Psoas muscle (tissue), 8 donors: ENCODE data around the gene SLC35G6. TPM values are rescaled to one million over a fixed set of nuclear protein-coding genes. Genes with fewer than 3 reads are reported as not detected.
A peak's percentile ranks its signal among the peaks of the same experiment; 100 is the strongest.

ENCODE experiments used
- ATAC-seq, 4 donors: fragments of 200-7000 bp; cut with Tn5 transposase; one replicate each; pipeline ENCODE4 v1.9.1; 2020; ENCODE audit warnings: moderate library complexity in 3 of 4, mild to moderate bottlenecking in 2 of 4
- DNase-seq, 2 donors: peaks; one replicate each; pipeline ENCODE4 v3.0.0-alpha.2; 2020
- H3K27ac ChIP-seq: fragments of 200-600 bp; one replicate; pipeline ENCODE4 v1.8.0; 2022
- H3K27me3 ChIP-seq, 3 donors: fragments of 200-600 bp in 1 of 3; one replicate each; pipeline versions ENCODE4 v1.6.1 to v1.8.0; 2013 to 2022; ENCODE audit warnings: low read length in 2 of 3, mild to moderate bottlenecking in 2 of 3, moderate library complexity in 1 of 3; ENCODE audit not compliant: insufficient read depth in 3 of 3
- H3K36me3 ChIP-seq, 2 donors: fragments of 200-600 bp in 1 of 2; one replicate each; pipeline versions ENCODE4 v1.6.1 to v1.8.0; 2013 to 2022; ENCODE audit warnings: low read depth in 1 of 2, mild to moderate bottlenecking in 1 of 2, moderate library complexity in 1 of 2; ENCODE audit not compliant: insufficient read depth in 1 of 2
- H3K4me1 ChIP-seq: fragments of 200-600 bp; one replicate; pipeline ENCODE4 v1.8.0; 2022
- H3K4me3 ChIP-seq: fragments of 200-600 bp; one replicate; pipeline ENCODE4 v1.8.0; 2022; ENCODE audit warnings: mild to moderate bottlenecking
- H3K9me3 ChIP-seq: fragments of 200-600 bp; one replicate; pipeline ENCODE4 v1.8.0; 2022
- WGBS, 3 donors: extraction: QIAGEN DNeasy Blood & Tissue Kit; methylation state at CpG; one replicate each; pipeline versions ENCODE4 v1.1.6 to v1.1.7; 2013; 5-methylcytosine and 5-hydroxymethylcytosine counted together
- intact Hi-C, 2 donors: fragments of 100-400 bp; cut with DNase I; formaldehyde crosslinking; loops; one replicate each; pipeline versions ENCODE4 v1.11.0 to v1.14.2; 2022
- polyA plus RNA-seq, 3 donors: library from polyadenylated mRNA; stranded (reverse); fragments of 200-250 nt; gene quantifications; one replicate each; pipeline ENCODE4 v1.2.3, GENCODE V29; 2013
- total RNA-seq, 4 donors: library from RNA; stranded (reverse); fragmentation: NEBNext Ultra II Directional in 2 of 4; extraction: Animal tissue kit (Norgen Biotek cat#: 25700) in 2 of 4; gene quantifications; one replicate each; pipeline versions ENCODE4 v1.2.1 to v1.2.4, GENCODE V29; 2021 to 2023
- TF ChIP-seq, protein P1 (sequence below): fragments of 200-600 bp; IDR thresholded peaks from one replicate; pipeline ENCODE4 v1.8.0; 2022; ENCODE audit warnings: antibody characterized with exemption
- donor health status: healthy with polysubstance abuse.
- donor health status: DM: no; HTN: no; CAD: no; lungs with moderate emphysema.
- donor health status: Bipolar disorder and iron deficiency.
- donor health status: healthy.
- donor health status: DM: yes; HTN: yes; CAD: no.
- donor health status: DM: no; HTN: no; CAD: no.
- donor health status: DM: no; HTN: no; CAD: no.
- donor health status: DM: yes; HTN: yes; CAD: no.

The SLC35G6 gene
- total and polyA plus RNA-seq, 7 donors: 0.05 TPM; not detected in 6

- intact Hi-C loops: loop anchor here (5.0 kb wide), 2 partner anchors 94 to 134 kb away; partner anchors contain the start of genes KCTD11 (in 2 of the 2) and PLSCR3 (in 1 of the 2)
- 49 to 53% (median 52%) methylated on average over 3 of the region's 3 CpGs for WGBS, 3 donors
- no peaks in the 10 kb centered on the region for H3K27me3 ChIP-seq
- DNase-seq: no peak
- no peaks in the 10 kb centered on the region for H3K9me3 ChIP-seq
- H3K4me1 ChIP-seq: peaks cover 55% of the 10 kb centered on the region
- peak overlapping the region; percentile 6 for H3K27ac ChIP-seq
- TF ChIP-seq, protein P1, sequence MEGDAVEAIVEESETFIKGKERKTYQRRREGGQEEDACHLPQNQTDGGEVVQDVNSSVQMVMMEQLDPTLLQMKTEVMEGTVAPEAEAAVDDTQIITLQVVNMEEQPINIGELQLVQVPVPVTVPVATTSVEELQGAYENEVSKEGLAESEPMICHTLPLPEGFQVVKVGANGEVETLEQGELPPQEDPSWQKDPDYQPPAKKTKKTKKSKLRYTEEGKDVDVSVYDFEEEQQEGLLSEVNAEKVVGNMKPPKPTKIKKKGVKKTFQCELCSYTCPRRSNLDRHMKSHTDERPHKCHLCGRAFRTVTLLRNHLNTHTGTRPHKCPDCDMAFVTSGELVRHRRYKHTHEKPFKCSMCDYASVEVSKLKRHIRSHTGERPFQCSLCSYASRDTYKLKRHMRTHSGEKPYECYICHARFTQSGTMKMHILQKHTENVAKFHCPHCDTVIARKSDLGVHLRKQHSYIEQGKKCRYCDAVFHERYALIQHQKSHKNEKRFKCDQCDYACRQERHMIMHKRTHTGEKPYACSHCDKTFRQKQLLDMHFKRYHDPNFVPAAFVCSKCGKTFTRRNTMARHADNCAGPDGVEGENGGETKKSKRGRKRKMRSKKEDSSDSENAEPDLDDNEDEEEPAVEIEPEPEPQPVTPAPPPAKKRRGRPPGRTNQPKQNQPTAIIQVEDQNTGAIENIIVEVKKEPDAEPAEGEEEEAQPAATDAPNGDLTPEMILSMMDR: no peak
- no peak for ATAC-seq
- peak overlapping the region; percentile 85 for H3K4me3 ChIP-seq
- H3K36me3 ChIP-seq: peaks cover 3 to 6% of the 10 kb centered on the region in 2 donors
Observed at GRCh38 chr17:7486181-7486580, 4.9 kb downstream of the SLC35G6 start.

GRCh38 chr17:7490144-7490543 lies 8.9 kb downstream of the SLC35G6 start:
- 65 to 74% (median 67%) methylated on average over 8 of the region's 8 CpGs for WGBS, 3 donors
- Histone ChIP-seq H3K4me1 (peaks cover 39% of the 10 kb centered on the region), H3K36me3 (peaks cover 6 to 12% of the 10 kb centered on the region in 2 donors), H3K27me3 (no peaks in the 10 kb centered on the region), H3K4me3 (no peak overlapping the region), H3K27ac (no peak overlapping the region), H3K9me3 (no peaks in the 10 kb centered on the region)
- intact Hi-C loops: no loop called here
- TF ChIP-seq, protein P1: no peak
- DNase-seq: no peak
- no peak for ATAC-seq

- H3K4me1 ChIP-seq: peaks cover 27% of the 10 kb centered on the region
- TF ChIP-seq, protein P1: no peak
- 87 to 100% (median 96%) methylated on average over 1 of the region's 1 CpG for WGBS, 3 donors
- no peak overlapping the region for H3K4me3 ChIP-seq
- H3K27me3 ChIP-seq: no peaks in the 10 kb centered on the region
- DNase-seq (no peak), ATAC-seq (no peak)
- no peaks in the 10 kb centered on the region for H3K9me3 ChIP-seq
- intact Hi-C loops: no loop called here
- peaks cover 6 to 26% of the 10 kb centered on the region in 2 donors for H3K36me3 ChIP-seq
- no peak overlapping the region for H3K27ac ChIP-seq
Observed at GRCh38 chr17:7491583-7491982, 10.3 kb downstream of the SLC35G6 start.

DNA sequence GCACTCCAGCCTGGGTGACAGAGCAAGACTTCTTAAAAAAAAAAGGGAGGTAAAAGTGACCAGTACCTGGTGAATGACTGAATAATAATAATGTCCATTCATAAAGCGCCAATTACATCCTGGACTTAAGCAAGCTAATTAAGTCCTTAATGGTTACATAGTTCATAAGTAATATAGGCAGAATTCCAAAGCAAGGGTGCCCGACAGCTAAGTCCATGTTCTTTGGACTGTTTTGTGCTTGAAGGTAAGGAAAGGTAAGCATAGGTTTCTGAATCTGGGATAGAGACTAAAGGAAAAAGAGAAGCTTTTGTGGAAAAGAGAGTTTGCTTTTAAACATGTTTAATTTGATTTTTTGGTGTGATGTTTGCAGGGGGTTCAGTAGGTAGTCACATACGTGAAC lies 12.7 kb downstream of the SLC35G6 start:
- no peak for DNase-seq
- no peak overlapping the region for H3K27ac ChIP-seq
- WGBS, 3 donors: 91 to 95% (median 95%) methylated on average over 3 of the region's 3 CpGs

More for the DNA sequence above, 12.7 kb downstream of the SLC35G6 start:
- intact Hi-C loops: no loop called here
- no peaks in the 10 kb centered on the region for H3K27me3 ChIP-seq
- TF ChIP-seq, protein P1: no peak
- peaks cover 5 to 45% of the 10 kb centered on the region in 2 donors for H3K36me3 ChIP-seq
- no peak for ATAC-seq
- H3K9me3 ChIP-seq: no peaks in the 10 kb centered on the region
- peaks cover 11% of the 10 kb centered on the region for H3K4me1 ChIP-seq
- H3K4me3 ChIP-seq: no peak overlapping the region
